GM19452 (cell line): ENCODE data around the gene PACS1.

Experiments used
- ATAC-seq: cut with Tn5 transposase; IDR thresholded peaks from one replicate; pipeline ENCODE4 v1.9.1; 2021; ENCODE audit not compliant: unreplicated experiment

The PACS1 gene

GRCh38 chr11:66284526-66285078 lies 214.5 kb downstream of the PACS1 start:
- ATAC-seq, result no peak

GRCh38 chr11:66285250-66285947 lies 215.3 kb downstream of the PACS1 start:
- ATAC-seq, result no peak

GRCh38 chr11:66286699-66287098 lies 216.6 kb downstream of the PACS1 start:
- ATAC-seq, result no peak

DNA sequence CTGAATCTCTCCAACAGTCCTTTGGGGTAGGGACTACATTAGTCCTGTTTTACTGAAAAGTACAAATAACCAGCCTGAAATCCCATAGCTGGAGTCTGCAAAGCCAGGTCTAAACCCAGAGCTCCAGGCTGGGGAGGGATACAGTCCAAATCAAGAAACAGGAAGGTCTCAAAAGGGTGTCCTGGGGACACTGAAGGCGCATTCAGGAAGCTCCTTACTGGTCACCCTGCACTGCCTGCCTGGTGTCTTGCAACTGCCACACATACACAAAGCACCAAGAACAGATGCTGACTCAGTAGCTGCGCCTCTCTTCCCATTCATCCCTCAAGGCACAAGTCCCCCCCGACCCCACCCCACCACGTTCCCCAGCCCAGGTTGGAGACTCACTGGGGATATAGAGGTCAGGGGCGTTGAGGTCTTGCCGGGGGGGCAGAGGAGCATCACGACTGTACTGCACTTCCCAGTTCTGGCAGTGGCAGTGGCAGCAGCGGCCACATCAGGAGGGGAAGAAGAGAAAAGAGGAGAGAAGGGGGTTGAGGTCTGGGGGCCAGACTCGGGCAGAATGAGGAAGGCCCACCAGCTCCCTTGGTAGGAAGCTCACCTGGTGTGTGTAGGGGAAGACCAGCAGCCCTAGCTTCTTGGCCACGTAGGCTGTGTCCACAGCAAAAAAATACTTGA lies 217.3 kb downstream of the PACS1 start:
- no peak for ATAC-seq

GRCh38 chr11:66287889-66288670 lies 218.0 kb downstream of the PACS1 start:
- ATAC-seq, result no peak

DNA sequence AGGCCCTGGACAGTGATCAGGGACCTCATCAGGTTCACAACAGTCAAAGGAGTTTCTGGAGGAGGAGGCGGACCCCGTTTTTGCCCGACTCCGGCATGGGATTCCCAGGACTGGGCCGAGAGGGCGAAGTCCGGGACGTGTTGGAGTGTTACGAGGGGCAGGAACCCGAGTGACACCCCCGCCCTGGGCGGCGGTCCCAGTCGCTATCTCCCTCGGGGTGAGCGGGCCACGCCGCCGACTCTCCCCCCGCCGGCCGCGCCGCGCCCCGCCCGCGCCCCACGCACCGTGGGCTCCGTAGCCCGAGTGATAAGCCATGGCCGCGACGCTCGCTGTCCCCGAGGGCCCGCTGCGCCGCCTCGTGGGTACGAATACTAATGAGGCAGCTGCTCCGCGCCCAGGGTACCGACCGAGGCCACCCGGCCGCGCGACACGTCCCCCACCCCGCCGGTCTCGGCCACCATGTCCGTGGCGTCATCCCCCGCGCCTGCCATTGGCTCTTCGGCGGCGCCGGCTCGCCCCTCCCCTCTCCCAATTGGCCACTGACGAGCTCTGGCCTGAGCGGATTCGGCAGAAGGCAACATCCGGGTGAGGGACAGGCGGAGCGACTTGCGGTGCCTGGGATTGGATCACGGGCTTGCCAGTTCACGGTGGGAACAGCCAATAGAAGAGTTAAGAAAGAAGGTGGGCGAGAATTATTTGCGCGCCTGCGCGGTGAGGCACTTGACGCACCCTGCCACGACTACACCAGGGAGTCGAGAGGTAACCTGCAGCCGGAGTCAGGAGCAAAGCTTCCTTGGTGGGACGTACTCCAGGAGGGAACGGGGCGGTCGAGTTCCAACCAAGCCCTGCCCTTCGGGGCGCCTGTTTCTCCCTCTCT lies 218.8 kb downstream of the PACS1 start, which contains the start of gene YIF1A:
Gene YIF1A, minus strand, starts transcription at position 473 of the 877 bp plus-strand sequence. Its CDS starts 158 bp downstream, at position 315.
- ATAC-seq, result peak; percentile 85

DNA sequence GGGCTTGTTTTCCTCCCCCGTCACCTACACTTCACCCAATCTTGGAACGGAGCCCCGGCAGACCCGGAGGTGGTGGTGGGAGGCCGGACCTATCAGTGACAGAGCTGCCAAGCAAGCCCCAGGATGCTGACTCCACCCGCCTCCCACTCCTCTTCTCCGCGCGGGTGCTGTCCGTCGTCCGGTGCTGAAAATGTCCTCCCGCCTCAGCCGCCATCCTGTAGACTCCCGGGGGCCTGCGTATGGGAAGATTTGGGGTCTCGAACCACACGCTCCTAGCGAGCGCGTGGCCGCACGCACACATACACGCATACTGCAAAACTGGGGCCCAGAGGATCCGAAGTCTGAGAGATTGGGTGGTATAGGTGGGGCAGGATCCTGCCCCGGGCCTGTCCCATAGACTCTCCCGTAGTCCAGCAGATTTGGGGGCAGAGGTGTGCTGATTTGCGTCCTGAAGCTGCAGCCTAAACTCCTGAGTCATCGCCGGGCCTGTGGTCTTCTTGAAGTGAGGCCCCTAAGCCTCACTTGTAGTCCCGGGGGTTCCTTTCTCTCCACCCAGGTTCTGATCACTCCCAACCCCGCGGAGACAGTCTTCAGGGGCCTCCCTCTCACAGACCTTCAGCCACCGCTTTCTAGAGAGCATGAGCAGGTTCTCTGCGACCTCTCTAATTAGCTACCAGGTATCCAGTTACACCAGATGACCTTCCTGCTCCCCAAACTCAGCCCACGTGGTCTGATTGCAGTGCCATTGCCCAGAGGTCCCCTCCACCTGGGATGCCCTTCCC lies 219.7 kb downstream of the PACS1 start:
- peak; percentile 41 for ATAC-seq

DNA sequence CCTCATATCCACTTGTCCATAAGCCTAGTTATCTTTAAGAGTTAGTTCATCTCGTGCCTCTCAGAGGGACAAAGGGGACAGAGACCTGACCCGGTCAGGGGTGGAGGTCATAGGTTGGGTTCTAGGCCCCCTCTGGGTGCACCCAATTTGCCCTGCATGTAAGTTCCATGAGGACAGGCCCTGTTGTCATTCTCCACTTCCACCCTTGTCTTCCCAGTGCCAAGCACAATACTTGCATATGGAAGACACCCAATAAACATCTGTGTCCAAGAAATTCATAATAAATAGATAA lies 220.2 kb downstream of the PACS1 start:
- ATAC-seq, result no peak

GRCh38 chr11:66291303-66291705 lies 221.2 kb downstream of the PACS1 start:
- no peak for ATAC-seq

GRCh38 chr11:66291706-66292542 lies 221.9 kb downstream of the PACS1 start, which contains the start of gene TMEM151A:
Gene TMEM151A (plus strand): TSS chr11:66291894. CDS start chr11:66292014, 120 bp downstream.
- no peak for ATAC-seq

- no peak for ATAC-seq
Measured at GRCh38 chr11:66292543-66293332, 222.7 kb downstream of the PACS1 start.

DNA sequence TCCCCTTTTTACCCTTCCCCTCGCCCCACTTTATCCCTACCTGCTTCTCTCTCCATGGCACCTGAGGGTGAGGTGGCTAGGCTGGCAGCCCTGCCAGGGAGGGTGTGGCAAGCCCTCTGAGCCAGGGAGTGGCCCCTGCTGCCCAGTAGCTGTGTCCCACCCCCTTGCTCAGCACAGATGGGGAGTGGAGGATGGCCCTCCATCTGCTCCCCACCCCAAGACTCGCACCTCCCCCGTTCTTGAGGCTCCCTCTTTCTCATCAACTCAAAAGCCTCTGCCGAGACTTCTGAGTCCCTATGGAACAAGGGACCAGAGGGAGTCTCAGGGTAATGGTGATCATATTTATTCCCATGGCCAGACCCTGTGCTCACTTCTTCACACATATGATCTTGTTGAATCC lies 223.3 kb downstream of the PACS1 start:
- ATAC-seq, result no peak

GRCh38 chr11:66293777-66294625 lies 223.9 kb downstream of the PACS1 start:
- ATAC-seq, result no peak
